ENCODE measurements around the gene SPNS2.

DNA sequence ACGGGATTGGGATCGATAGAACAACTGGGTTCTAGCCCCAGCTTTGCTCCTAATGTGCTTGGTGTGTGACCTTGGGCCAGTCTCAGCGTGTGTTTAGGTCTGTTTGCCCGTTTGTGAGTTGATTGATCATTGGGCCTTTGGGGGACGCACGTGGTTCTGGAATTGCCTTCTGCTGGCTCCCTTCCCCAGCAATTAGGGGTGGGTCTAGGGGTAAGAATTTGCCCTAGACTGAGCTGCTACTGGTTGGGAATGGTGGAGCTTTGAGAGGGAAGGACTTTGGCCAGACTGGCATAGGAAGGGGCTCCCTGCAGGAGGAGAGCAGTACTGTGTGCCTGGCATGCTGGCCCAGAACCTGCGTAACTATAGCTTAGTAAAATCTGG, 1.5 kb downstream of the SPNS2 start:
- TF ChIP-seq TEAD4 (IDR thresholded peaks at IDR 0.05; ENCODE audit: borderline replicate concordance, insufficient read depth), result no peak
- no peak for TF ChIP-seq CHD2 (IDR thresholded peaks at IDR 0.05; ENCODE audit: low read length, partially characterized antibody)
- TF ChIP-seq, protein P1, sequence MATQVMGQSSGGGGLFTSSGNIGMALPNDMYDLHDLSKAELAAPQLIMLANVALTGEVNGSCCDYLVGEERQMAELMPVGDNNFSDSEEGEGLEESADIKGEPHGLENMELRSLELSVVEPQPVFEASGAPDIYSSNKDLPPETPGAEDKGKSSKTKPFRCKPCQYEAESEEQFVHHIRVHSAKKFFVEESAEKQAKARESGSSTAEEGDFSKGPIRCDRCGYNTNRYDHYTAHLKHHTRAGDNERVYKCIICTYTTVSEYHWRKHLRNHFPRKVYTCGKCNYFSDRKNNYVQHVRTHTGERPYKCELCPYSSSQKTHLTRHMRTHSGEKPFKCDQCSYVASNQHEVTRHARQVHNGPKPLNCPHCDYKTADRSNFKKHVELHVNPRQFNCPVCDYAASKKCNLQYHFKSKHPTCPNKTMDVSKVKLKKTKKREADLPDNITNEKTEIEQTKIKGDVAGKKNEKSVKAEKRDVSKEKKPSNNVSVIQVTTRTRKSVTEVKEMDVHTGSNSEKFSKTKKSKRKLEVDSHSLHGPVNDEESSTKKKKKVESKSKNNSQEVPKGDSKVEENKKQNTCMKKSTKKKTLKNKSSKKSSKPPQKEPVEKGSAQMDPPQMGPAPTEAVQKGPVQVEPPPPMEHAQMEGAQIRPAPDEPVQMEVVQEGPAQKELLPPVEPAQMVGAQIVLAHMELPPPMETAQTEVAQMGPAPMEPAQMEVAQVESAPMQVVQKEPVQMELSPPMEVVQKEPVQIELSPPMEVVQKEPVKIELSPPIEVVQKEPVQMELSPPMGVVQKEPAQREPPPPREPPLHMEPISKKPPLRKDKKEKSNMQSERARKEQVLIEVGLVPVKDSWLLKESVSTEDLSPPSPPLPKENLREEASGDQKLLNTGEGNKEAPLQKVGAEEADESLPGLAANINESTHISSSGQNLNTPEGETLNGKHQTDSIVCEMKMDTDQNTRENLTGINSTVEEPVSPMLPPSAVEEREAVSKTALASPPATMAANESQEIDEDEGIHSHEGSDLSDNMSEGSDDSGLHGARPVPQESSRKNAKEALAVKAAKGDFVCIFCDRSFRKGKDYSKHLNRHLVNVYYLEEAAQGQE (IDR thresholded peaks at IDR 0.05; ENCODE audit: low read depth, low read length), result no peak
- no peak for TF ChIP-seq NRF1 (IDR thresholded peaks at IDR 0.05; ENCODE audit: low read depth, low read length)
- no peak for TF ChIP-seq MXI1 (IDR thresholded peaks at IDR 0.05; ENCODE audit: low read depth, low read length)
- TF ChIP-seq, protein P2, sequence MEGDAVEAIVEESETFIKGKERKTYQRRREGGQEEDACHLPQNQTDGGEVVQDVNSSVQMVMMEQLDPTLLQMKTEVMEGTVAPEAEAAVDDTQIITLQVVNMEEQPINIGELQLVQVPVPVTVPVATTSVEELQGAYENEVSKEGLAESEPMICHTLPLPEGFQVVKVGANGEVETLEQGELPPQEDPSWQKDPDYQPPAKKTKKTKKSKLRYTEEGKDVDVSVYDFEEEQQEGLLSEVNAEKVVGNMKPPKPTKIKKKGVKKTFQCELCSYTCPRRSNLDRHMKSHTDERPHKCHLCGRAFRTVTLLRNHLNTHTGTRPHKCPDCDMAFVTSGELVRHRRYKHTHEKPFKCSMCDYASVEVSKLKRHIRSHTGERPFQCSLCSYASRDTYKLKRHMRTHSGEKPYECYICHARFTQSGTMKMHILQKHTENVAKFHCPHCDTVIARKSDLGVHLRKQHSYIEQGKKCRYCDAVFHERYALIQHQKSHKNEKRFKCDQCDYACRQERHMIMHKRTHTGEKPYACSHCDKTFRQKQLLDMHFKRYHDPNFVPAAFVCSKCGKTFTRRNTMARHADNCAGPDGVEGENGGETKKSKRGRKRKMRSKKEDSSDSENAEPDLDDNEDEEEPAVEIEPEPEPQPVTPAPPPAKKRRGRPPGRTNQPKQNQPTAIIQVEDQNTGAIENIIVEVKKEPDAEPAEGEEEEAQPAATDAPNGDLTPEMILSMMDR (IDR thresholded peaks at IDR 0.05), result no peak

Measured in SK-N-SH (cell line).